Measurements from ENCODE around the gene FAM98A.

GRCh38 chr2:33573657-33574056, 25.4 kb downstream of the FAM98A start:
- TF ChIP-seq CHD4 (IDR thresholded peaks at IDR 0.05; ENCODE audit: borderline replicate concordance) (no peak), CEBPB (IDR thresholded peaks at IDR 0.05) (no peak), USF2 (IDR thresholded peaks at IDR 0.05) (no peak)
- TF ChIP-seq, protein P1, sequence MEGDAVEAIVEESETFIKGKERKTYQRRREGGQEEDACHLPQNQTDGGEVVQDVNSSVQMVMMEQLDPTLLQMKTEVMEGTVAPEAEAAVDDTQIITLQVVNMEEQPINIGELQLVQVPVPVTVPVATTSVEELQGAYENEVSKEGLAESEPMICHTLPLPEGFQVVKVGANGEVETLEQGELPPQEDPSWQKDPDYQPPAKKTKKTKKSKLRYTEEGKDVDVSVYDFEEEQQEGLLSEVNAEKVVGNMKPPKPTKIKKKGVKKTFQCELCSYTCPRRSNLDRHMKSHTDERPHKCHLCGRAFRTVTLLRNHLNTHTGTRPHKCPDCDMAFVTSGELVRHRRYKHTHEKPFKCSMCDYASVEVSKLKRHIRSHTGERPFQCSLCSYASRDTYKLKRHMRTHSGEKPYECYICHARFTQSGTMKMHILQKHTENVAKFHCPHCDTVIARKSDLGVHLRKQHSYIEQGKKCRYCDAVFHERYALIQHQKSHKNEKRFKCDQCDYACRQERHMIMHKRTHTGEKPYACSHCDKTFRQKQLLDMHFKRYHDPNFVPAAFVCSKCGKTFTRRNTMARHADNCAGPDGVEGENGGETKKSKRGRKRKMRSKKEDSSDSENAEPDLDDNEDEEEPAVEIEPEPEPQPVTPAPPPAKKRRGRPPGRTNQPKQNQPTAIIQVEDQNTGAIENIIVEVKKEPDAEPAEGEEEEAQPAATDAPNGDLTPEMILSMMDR (IDR thresholded peaks at IDR 0.05): no peak

Measured in A549 (cell line).